OCI-LY1 (cell line): ENCODE data around the gene SMIM3.

ENCODE experiments used
- H2AFZ ChIP-seq: fragments of 200-600 bp; sonication (generic), shearing (Covaris generic); 2 replicates; pipeline ENCODE4 v1.6.0; 2014; ENCODE audit warnings: antibody characterized with exemption, mild to moderate bottlenecking, low read length
- H3F3A ChIP-seq: fragments of 200-600 bp; sonication (generic), shearing (Covaris generic); 2 replicates; pipeline ENCODE4 v1.6.0; 2014; ENCODE audit warnings: mild to moderate bottlenecking, antibody characterized with exemption, low read length, moderate library complexity; ENCODE audit not compliant: insufficient read depth
- H3K27ac ChIP-seq: fragments of 200-600 bp; sonication (generic); 2 replicates; pipeline ENCODE4 v1.5.1; 2014; ENCODE audit warnings: low read length, mixed run types, mild to moderate bottlenecking, low read depth; ENCODE audit not compliant: poor library complexity, severe bottlenecking
- H3K27me3 ChIP-seq: fragments of 200-600 bp; sonication (generic); 2 replicates; pipeline ENCODE4 v1.6.0; 2014; ENCODE audit warnings: antibody characterized with exemption, mild to moderate bottlenecking, low read length, moderate library complexity; ENCODE audit not compliant: insufficient read depth
- H3K36me3 ChIP-seq: fragments of 200-600 bp; sonication (generic); 2 replicates; pipeline ENCODE4 v1.6.1; 2014; ENCODE audit warnings: mild to moderate bottlenecking, antibody characterized with exemption, low read length, moderate library complexity, mixed read lengths; ENCODE audit not compliant: insufficient read depth
- H3K4me1 ChIP-seq: fragments of 200-600 bp; sonication (generic); 2 replicates; pipeline ENCODE4 v1.5.1; 2014; ENCODE audit warnings: mild to moderate bottlenecking, low read length, moderate library complexity; ENCODE audit not compliant: insufficient read depth, severe bottlenecking
- H3K4me2 ChIP-seq: fragments of 200-600 bp; sonication (generic), shearing (Covaris generic); 2 replicates; pipeline ENCODE4 v1.6.1; 2014; ENCODE audit warnings: low read length
- H3K4me3 ChIP-seq: fragments of 200-600 bp; sonication (generic); 2 replicates; pipeline ENCODE4 v1.5.1; 2014; ENCODE audit warnings: low read length, low read depth, mild to moderate bottlenecking, mixed read lengths; ENCODE audit not compliant: poor library complexity, severe bottlenecking
- H3K79me2 ChIP-seq: fragments of 200-600 bp; shearing (Covaris generic); 2 replicates; pipeline ENCODE4 v1.6.1; 2016; ENCODE audit warnings: mixed run types, low read length, mixed read lengths; ENCODE audit not compliant: insufficient read depth
- H3K9ac ChIP-seq: fragments of 200-600 bp; sonication (generic), shearing (Covaris generic); 2 replicates; pipeline ENCODE4 v1.6.1; 2014; ENCODE audit warnings: mild to moderate bottlenecking, low read length, mixed read lengths
- H3K9me2 ChIP-seq: fragments of 200-600 bp; sonication (generic), shearing (Covaris generic); 2 replicates; pipeline ENCODE4 v1.6.1; 2014; ENCODE audit warnings: low read depth, mild to moderate bottlenecking, low read length, mixed read lengths
- H3K9me3 ChIP-seq: fragments of 200-600 bp; shearing (Covaris generic); 2 replicates; pipeline ENCODE4 v1.6.1; 2014; ENCODE audit warnings: low read length, mixed read lengths
- H4K20me1 ChIP-seq: fragments of 200-600 bp; sonication (generic), shearing (Covaris generic); 2 replicates; pipeline ENCODE4 v1.6.0; 2016; ENCODE audit warnings: mild to moderate bottlenecking, low read length; ENCODE audit not compliant: insufficient read depth
- CTCF ChIP-seq: fragments of 200-600 bp; sonication (generic), shearing (Covaris generic); IDR thresholded peaks from 2 replicates; pipeline ENCODE4 v1.5.1; 2017; ENCODE audit warnings: mild to moderate bottlenecking, antibody characterized with exemption, low read length, moderate library complexity, mixed read lengths
- EZH2 ChIP-seq: fragments of 200-600 bp; sonication (generic), shearing (Covaris generic); IDR thresholded peaks from 2 replicates; pipeline ENCODE4 v1.8.0; 2017; ENCODE audit warnings: borderline replicate concordance, mixed run types, mild to moderate bottlenecking, antibody characterized with exemption, low read length, moderate library complexity, mixed read lengths

Gene SMIM3

GRCh38 chr5:150794927-150795326 lies 16.4 kb downstream of the SMIM3 start:
- Histone ChIP-seq H3K4me2 (no peak overlapping the region), H3K27ac (no peak overlapping the region), H3K9me3 (no peaks in the 10 kb centered on the region), H3F3A (no peaks in the 10 kb centered on the region), H3K4me1 (no peaks in the 10 kb centered on the region), H3K36me3 (no peaks in the 10 kb centered on the region), H3K4me3 (no peak overlapping the region), H3K9me2 (no peaks in the 10 kb centered on the region), H3K79me2 (no peaks in the 10 kb centered on the region), H3K9ac (no peak overlapping the region), H4K20me1 (no peaks in the 10 kb centered on the region), H2AFZ (no peak overlapping the region), H3K27me3 (0 out of 2 replicates have a peak, but pooled peaks cover 3% of the 10 kb centered on the region)
- TF ChIP-seq EZH2 (no peak), CTCF (no peak)

GRCh38 chr5:150797384-150797783 lies 18.8 kb downstream of the SMIM3 start:
- no peak overlapping the region for H3K27ac ChIP-seq
- no peaks in the 10 kb centered on the region for H3K79me2 ChIP-seq
- H3F3A ChIP-seq = no peaks in the 10 kb centered on the region
- H3K4me1 ChIP-seq = peaks cover 5% of the 10 kb centered on the region
- no peaks in the 10 kb centered on the region for H3K36me3 ChIP-seq
- H4K20me1 ChIP-seq = no peaks in the 10 kb centered on the region
- H3K4me2 ChIP-seq = no peak overlapping the region
- H3K9ac ChIP-seq = no peak overlapping the region
- H3K27me3 ChIP-seq = 0 out of 2 replicates have a peak, but pooled peaks cover 3% of the 10 kb centered on the region
- H2AFZ ChIP-seq = no peak overlapping the region
- H3K4me3 ChIP-seq = no peak overlapping the region
- TF ChIP-seq CTCF = no peak
- no peak for TF ChIP-seq EZH2
- no peaks in the 10 kb centered on the region for H3K9me3 ChIP-seq
- H3K9me2 ChIP-seq = no peaks in the 10 kb centered on the region

GRCh38 chr5:150801117-150801927 lies 22.8 kb downstream of the SMIM3 start:
- no peak overlapping the region for H3K4me3 ChIP-seq
- TF ChIP-seq CTCF (peak; percentile 56), EZH2 (no peak)
- H3K79me2 ChIP-seq = no peaks in the 10 kb centered on the region
- H3K27ac ChIP-seq = no peak overlapping the region
- no peak overlapping the region for H3K4me2 ChIP-seq
- H3K9ac ChIP-seq = no peak overlapping the region
- no peaks in the 10 kb centered on the region for H4K20me1 ChIP-seq
- peaks cover 5% of the 10 kb centered on the region for H3K4me1 ChIP-seq
- H3F3A ChIP-seq = no peaks in the 10 kb centered on the region
- H2AFZ ChIP-seq = no peak overlapping the region
- no peaks in the 10 kb centered on the region for H3K9me3 ChIP-seq
- no peaks in the 10 kb centered on the region for H3K27me3 ChIP-seq
- no peaks in the 10 kb centered on the region for H3K36me3 ChIP-seq
- H3K9me2 ChIP-seq = no peaks in the 10 kb centered on the region
